ENCODE measurements around the gene RBM19.

RBM19 gene

DNA sequence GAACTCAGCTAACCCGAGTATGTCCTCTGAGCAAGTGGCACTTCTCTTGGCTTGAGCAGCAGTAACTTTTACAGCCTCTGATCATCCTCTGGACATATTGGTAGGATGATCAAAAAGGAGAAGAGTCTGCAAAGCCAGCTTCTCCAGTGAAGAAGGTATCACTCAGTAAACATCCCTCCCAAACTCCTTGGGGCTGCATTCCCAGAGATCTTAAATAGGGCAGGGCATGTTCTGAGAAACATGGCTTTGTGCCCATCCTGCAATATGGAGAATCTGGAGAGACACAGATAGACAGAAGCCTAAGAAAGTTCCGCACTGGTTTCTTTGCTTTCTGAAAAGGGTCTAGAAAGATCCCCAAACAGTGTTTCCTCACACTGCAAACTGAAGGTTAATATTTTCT lies 65.4 kb downstream of the RBM19 start:
- DNase-seq = no peak

DNA sequence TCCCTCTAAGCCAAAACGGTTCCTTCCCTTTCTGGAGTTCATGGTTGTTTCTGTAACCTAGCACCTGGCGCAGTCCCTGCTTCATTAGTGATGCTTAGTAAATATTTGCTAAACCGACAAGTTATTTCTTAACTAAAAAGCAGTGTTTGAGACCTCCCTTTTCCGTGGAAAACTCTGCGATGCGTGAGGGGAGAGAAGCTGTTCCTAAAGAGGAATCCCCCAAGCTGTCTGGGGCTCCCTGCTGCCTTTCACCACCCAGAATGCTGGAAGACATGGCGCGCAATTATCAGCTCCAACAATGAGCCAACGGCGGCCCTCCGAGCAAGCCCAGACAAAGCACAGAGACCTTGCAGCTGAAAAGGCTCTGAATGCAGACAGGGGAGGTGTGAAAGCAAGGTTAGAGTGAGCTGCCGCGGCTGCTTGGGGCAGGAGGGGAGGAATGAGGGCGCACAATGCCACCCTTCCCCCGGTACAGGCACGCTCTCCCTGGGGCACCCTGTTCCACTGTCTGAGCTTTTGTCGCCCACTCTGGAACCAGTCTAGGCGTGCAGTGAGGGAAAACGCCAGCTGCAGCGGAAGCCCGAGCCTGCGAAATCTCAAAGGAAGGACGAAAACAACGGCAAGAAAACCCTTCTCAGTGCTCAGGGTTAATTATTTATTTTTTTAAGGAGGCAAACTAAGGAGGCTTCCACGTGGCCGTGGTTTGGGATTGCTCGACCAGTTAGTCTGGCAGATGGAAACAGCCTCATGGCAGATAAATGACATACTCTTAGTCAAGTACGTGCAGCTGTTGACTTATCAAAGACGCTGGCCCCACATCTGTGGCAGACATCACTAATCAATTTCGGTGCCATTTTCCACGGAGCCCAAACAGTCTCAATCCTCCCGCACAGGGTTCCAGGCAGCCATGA lies 66.3 kb downstream of the RBM19 start:
- DNase-seq = no peak

DNA sequence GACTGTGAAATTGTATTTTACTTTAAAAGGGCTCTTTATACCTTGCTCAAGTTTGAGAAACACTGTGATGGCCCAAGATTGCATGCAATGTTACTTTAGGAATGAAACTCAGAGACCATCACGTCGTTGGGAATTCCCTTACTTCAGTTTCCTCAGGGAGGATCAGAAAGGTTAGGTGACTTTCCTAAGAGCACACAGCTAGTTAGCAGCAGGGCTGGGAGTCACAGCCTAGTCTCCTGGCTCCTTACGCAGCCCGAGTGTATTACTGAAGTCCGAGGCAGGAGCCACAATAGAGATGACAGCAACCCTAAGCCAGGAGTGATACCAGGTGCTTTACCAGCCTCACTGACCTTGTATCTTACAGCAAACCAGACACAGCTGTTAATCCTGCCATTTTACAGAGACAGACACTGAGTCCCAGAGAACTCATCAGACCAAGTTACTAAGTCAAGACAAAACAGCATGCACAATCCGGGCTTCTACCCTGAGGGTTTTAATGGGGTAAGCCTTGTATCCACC lies 67.0 kb downstream of the RBM19 start:
- no peak for DNase-seq

DNA sequence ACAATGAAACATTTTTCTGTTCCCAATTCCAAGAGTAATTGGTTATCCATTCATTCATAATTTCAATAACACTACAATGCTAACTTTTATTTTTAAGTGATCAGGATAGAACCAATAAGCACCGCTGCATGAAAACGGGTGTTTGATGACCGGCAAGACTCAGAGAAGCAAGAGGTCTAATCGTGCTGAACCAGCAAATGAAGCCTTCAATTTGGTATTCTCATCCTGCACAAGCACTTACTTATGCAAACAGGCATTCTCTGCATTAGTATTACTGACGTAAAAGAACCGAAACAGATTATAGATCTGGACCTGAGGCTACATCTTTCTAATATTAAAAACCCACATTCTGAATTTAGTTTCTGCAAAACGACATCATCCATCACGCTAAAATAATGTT lies 67.7 kb downstream of the RBM19 start:
- DNase-seq = no peak

DNA sequence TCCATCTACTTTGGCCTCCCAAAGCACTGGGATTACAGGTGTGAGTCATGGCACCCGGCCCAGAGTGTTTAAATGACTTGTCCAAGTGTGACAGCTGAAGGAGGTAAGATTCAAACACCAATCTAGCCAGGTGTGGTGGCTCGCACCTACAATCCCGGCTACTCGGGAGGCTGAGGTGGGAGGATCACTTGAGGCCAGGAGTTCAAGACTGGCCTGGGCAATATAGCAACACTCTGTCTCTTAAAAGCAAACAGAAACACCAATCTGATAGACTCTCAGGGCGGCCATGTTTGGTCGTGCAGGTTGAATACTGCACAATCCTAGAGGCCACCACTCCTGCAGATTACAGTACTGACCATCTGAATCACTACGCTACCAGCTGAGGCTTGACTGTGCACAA lies 68.7 kb downstream of the RBM19 start:
- no peak for DNase-seq

DNA sequence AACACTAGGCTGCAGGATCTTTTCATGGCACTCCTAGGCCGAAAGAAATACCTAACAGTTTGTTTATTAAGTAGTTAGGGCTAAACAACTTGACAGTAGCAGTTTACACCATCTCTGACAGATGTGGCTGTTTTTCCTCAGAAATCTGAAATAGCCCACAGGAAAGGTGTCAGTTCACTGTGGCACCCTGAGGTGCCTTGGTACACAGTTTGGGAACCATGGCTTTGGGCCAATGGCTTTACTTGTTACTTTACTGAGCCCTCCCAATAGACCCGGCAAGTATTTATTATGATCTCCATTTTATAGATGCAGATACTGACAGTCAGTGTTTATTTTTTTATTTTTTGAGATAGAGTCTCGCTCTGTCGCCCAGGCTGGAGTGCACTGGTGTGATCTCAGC lies 69.3 kb downstream of the RBM19 start:
- DNase-seq = no peak

DNA sequence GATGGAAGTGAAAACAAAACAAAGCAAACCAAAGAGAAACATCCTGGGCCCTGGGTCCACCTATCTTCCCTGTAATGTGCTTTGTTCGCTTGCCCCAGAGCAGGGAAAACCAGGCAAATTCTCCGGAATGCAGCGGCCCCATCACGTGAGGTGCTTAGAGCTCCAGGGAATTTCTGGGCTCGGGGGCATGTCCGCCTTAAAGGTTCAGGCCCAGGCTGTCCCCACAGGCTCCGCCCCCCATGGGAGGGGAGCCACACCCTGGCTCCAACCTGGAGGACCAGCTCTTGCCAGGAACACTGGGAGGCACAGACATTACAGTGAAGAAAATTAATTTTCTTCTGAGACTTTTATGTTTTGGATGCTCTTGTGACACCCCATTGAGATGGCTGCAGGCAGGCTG lies 69.9 kb downstream of the RBM19 start:
- no peak for DNase-seq

DNA sequence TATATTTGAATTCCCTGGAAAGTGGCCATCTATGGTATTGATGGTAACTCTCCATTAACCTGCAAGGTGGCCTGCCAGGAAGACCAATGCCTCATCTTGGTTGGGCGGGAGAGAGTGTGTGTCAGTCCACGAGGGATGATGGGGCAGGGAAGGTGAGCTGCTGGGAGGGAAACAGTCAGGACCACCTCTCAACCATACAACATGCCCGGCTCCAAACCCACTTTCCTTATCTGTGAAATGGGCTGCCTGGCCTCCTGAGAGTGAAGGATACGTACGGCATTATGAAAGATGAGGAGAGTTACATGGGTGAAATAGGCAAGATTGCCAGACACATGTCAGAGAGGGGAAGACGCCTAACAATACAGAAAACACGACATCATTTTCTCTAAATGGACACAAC lies 70.9 kb downstream of the RBM19 start:
- no peak for DNase-seq

DNA sequence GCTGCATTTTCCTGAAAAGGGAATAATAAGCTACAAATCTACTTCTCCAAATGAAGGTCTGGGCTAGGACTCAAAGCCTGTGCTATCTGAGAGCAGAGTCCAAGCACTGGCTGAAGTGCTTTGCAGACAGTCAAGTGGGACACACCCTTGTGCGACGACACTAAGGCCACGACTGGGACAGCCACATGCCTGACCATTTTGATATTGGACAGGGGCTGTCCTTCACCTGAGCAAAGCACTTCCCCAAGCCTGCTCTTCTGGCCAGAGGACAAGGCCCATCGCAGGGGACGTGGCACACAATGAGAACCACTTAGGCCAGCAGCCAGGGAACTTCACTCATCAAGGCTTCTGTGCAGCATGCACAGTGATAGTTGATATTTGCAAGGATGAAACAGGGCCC lies 71.4 kb downstream of the RBM19 start:
- DNase-seq = no peak

DNA sequence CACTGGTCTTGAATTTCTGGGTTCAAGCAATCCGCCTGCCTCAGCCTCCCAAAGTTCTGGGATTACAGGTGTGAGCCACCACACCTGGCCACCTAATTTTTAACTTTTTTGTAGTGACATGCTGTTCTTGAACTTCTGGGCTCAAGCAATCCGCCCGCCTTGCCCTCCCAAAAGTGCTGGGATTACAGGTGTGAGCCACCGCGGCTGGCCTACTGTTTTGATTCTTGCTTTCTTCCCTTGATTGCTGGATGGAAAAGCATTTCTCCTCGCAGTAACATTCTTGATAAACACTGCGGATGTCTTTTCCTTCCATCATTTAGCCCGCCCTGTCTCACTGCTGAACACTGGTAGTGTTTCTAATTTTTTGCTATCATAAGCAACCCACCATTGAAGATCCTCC lies 72.9 kb downstream of the RBM19 start:
- DNase-seq = no peak

DNA sequence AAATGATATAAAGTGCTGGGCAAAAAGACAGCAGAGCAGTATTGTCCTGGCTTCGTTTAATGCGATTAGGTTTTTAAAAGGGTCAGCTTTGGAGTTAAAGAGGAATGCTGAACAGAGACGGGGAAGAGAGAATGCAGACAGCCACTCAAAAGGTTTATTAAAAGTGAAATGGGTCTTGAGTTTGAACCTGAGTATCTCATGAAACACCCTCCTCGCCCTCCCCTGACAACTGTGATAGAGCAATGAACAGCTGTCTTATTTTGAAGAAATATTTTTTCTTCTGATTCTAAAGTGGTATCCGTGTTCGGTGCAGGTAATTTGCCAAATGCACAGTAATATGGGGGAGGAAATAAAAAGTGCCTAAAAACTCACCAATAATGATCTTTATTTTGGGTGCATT lies 73.6 kb downstream of the RBM19 start:
- DNase-seq = no peak

DNA sequence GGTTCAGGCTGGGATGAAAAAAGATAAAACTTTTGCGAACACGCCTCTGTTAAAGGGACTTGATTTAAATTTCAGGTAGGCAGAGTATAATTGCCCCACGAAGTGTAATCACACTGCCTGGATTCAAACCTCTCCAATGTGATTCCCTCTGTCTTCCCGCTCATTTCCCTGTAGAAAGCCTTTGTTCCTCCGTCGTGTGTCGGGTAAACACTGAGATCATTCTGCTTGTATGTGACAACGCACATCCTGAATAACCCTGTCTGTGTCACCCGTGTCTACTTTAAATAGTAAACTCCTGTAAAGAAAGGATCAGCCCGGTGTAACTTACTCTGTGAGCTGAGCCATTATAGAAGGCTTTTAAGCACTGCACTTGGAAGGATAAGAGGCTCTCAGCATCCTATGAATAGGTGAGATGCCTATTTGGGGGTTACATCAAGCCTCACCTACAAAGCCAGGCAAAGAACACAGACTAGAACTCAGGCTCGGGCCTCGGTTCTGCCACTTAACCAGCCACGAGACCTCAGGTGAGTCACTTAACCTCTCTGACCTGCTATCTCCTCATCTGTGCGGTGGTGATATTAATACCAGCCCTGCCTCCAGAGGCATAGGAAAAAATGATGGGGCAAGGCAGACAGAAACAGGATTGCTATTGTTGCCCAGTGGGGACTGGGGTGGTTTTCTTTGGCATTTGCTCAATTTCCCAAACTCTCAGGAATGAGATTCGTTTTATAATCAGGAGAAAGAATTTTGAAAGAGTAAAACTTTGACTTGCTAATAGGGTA lies 74.2 kb downstream of the RBM19 start:
- no peak for DNase-seq

DNA sequence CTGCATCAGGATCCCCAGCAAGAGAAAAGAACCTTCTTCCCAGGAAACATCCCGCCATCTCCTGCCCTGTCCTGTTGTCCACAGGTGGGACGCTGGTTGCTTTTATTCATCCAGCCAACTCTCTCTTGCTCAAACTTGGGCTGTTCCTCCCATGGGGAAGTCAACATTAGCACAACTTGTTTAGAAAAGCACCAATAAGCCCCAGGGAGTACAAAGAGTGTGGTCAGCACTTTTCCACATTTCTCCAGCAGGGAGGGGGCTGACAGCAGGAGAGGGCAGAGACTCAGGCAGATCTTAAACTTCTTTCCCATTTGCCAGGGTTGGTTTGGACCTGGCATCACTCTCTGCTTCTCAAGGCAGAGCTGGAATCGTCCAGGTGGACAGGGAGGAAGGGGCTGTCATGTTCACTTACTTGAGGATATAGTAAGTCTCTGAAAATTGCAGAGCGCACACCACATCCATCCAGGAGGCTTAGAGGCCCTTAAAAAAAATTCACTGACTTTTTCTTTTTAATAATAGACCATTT lies 74.9 kb downstream of the RBM19 start:
- no peak for DNase-seq

DNA sequence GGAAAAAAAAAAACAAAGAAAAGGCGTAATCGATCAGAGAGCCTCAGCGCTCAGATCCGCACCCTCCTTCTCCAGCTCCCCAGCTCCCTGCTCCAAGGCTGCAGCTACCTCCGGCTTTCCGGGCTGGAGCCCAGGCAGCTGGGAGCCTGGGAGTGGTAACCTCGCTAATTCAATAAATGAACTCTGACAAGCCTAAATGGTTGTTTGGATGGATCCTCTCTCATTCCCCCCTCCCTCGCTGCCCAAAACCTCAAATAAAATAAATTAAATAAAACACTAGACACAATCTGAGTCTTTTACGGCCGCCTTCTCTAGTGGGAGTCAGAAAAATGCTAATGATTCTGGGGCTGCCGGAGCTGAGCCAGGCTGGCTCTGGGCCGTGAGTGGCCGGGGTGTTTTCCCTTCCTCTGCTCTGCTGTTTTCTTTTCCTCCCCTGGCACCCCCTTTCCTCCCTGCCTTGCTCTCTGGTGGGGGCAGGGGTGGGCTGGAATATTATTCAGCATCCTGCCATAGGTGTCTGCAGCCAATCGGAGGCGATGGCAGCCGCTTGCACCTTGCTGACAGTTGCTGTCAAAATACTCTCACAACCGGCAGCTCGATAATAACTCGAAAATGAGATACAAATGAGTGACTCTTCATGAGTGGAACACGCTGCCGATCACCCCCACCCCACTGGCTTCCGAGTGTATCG lies 76.1 kb downstream of the RBM19 start:
- DNase-seq = no peak

DNA sequence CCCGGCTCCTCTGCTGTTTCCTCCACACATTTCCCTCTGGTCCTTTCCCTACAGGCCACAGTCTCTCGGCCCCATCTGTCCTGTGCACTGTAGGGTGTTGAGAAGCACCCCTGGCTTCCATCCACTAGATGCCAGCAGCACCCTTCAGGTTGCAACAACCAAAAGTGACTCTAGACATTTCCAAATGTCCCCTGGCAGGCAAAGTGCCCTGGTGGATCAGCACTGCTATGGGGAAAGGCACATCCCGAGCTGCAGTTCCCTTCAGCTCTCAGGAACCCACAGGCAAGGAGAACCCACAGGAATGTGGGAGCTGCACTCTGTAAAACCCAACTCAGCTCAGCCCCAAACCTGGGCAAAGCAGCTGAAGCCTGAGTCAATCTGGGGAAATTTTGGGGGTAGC lies 77.0 kb downstream of the RBM19 start:
- DNase-seq = no peak

DNA sequence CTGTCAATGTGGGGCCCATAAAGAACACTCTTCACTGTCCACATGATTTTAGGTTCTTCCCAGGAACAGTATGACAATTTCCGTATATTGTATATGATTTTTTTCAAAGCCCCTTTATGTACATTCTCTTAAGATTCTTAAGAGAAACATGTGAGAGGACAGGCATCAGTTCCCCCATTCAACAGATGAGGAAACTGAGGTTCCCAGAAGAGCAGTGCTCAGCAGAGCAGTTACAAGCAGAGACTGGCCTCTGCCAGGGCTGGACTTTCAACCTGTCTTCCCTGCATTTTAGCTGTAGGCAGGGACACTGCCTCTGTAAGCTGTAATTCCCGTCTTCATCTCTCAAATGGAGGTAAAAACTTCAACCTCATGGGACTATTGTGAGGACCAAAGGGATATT lies 77.7 kb downstream of the RBM19 start:
- no peak for DNase-seq

DNA sequence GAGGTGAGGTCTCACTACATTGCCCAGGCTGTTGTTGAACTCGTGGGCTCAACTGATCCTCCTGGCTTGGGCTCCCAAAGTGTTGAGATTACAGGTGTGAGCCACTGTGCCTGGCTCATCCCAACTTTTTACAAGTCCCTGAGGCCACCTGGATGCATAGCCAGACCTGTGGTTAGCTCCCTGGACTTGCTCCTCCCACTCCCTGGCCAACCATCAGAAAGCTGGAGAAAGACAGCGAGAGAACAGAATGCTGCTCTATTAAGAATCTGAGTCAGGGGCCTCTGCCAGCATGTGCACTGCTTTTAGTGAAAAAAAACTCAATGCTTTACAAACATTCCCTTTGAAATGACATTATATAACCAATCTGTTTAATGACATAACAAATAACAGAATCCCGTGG lies 78.2 kb downstream of the RBM19 start:
- no peak for DNase-seq

DNA sequence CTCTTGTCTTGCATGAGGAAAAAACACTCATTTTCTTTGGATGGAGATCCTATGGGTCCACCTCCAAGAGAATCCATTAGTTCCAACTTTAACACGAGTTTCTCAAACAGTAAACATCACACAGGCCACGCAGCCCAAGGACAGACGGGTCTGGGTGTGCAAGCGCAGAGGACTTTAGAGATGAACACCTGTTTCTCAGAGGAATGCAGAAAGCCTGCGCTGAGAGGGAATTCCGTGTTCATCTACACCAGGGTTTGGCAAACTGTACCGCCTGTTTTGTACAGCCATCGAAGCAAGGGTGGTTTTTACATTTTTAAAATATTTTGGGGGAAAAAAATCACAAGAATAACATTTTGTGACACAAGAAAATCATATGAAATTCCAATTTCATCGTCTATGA lies 79.4 kb downstream of the RBM19 start:
- DNase-seq = no peak

DNA sequence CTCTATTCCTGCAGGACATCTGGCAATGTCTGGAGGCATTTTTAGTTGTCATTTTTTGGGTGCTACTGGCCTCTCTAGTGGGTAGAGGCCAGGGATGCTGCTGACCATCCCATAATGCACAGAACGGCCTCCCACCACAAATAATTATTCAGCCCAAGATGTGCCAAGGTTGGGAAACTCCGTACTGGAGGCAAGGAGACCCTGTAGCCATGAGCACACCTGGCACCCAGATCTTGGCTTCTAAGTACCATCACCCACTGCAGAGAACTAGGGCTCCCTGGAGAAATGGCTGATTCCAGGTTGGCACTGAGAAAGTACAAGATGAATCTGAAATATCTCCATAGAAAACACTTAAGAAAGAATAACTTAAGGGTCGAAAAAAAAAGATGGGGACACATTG lies 81.7 kb downstream of the RBM19 start:
- DNase-seq = no peak

DNA sequence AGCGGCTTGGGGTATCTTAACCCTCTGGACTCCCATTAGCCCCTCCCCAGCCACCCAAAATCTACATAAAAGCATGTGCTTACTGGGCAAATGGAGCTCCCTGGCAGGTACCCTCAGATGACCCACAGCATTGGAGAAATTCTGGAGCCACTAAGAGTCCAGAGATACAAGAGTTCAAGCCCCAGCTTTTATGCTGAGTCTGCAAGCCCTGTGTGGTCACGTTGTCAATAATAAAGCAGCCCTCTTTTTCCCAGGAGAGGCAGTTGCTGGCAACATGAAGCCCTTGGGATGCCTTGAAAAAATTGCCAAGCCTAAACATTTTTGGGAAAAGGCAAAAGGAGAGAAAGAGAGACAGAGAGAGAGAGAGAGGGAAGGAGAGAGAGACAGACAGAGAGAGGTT lies 83.4 kb downstream of the RBM19 start:
- no peak for DNase-seq

DNA sequence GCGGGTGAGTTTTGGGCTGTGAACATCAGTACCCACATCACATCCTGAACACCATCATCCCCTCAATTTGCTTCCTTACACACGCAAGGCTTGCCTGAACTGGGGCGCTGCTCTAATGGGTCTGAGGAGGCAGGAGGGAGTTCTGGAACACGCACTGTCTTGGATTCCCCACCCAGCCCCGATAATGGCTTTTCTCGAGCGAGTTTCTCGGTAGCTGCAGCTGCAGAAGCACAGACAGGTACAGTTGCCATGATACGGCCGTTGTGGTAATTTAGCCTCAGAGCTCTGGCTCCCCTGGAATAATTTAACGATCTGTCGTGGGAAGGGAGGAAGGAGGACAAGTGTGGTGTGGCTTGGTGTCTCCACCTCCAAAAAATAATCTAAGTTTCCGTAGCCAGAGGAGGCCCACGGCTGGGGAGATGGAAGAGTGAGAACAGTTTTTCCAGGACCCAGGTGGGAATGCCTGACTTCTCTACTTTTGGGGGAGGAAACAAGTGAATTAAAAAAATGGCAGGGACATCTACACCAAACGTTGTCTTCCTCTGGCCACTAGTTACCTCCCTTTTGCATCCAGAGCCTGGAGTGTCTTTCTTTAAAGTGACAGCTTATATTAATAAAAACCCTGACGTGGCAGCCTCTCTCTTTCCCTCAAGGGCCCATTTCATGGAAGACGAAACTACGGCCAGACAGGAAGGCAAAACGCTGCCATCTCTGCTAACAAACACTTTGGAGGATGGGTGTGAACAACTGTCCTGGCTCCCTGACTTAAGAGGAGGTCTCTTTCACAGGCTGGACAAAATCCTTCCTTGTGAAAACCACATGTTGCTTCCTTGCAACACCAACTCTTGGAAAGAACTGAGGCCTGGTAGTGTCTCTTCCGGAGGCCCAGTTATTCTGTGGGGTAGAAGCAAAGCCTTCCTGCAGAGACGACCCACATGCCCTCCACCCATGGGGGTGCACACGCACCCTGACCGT lies 84.8 kb downstream of the RBM19 start:
- DNase-seq = no peak

DNA sequence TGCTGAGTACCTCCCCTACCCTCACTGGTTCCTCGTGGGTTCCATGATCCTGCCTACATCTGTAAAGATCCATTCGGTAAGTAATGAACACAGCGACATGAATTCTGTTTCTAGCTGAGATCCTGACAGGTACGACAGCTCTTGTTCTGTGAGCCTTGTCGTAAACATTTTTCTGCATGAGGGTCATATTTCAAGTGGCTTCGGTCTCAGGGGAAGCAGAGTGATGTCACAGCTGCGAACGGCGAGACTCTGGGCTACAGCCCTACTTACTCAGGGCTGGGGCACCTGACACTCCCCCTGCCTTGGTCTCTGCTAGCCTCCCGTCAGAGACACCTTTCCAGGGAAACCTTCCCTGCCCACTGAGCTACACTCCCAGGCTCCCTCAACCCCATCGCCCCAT lies 85.8 kb downstream of the RBM19 start:
- DNase-seq = no peak
